T-helper 1 cell treated with Interleukin-12 subunit alpha and Interleukin-12 subunit beta and Interleukin-4 antibody, amounts not matched to agents 30 μg/mL and 1 μg/mL, for 36 hours (primary cell): Measurements from ENCODE around the gene TRPM8.
"Not testable (repeated sequence)": the region's sequence is repeated elsewhere in the genome, so short reads cannot be mapped to it uniquely, and the experiment has no call there.

ENCODE experiments used
- H3K27ac Mint-ChIP-seq: one replicate; pipeline ENCODE4 v1.8.0; 2021; ENCODE audit warnings: mild to moderate bottlenecking, mixed read lengths
- H3K27me3 Mint-ChIP-seq: one replicate; pipeline ENCODE4 v1.8.0; 2021; ENCODE audit warnings: low read depth, mixed read lengths
- H3K36me3 Mint-ChIP-seq: one replicate; pipeline ENCODE4 v1.8.0; 2021; ENCODE audit warnings: low read depth, mixed read lengths
- H3K4me1 Mint-ChIP-seq: one replicate; pipeline ENCODE4 v1.8.0; 2021; ENCODE audit warnings: low read depth, mixed read lengths
- H3K4me3 Mint-ChIP-seq: one replicate; pipeline ENCODE4 v1.8.0; 2021; ENCODE audit warnings: mild to moderate bottlenecking, moderate library complexity, mixed read lengths
- H3K9me3 Mint-ChIP-seq: one replicate; pipeline ENCODE4 v1.8.0; 2021; ENCODE audit warnings: mixed read lengths

The TRPM8 gene

GRCh38 chr2:233950078-233950825 lies 33.1 kb downstream of the TRPM8 start:
- Mint-ChIP-seq H3K9me3 (no peaks in the 10 kb centered on the region), H3K4me1 (no peaks in the 10 kb centered on the region), H3K36me3 (no peaks in the 10 kb centered on the region), H3K4me3 (no peak overlapping the region), H3K27me3 (peaks cover 22% of the 10 kb centered on the region), H3K27ac (no peak overlapping the region)

- no peak overlapping the region for H3K4me3 Mint-ChIP-seq
- H3K27ac Mint-ChIP-seq: no peak overlapping the region
- H3K36me3 Mint-ChIP-seq: no peaks in the 10 kb centered on the region
- H3K9me3 Mint-ChIP-seq: no peaks in the 10 kb centered on the region
- H3K4me1 Mint-ChIP-seq: no peaks in the 10 kb centered on the region
- H3K27me3 Mint-ChIP-seq: peaks cover 28% of the 10 kb centered on the region
Measured at GRCh38 chr2:233952335-233952734, 35.2 kb downstream of the TRPM8 start.

- no peaks in the 10 kb centered on the region for H3K36me3 Mint-ChIP-seq
- no peaks in the 10 kb centered on the region for H3K4me1 Mint-ChIP-seq
- H3K27me3 Mint-ChIP-seq: peaks cover 26% of the 10 kb centered on the region
- no peaks in the 10 kb centered on the region for H3K9me3 Mint-ChIP-seq
- H3K27ac Mint-ChIP-seq: no peak overlapping the region
- H3K4me3 Mint-ChIP-seq: no peak overlapping the region
Measured at GRCh38 chr2:233953087-233953801, 36.1 kb downstream of the TRPM8 start.

- Mint-ChIP-seq H3K4me3 (no peak overlapping the region), H3K27ac (no peak overlapping the region), H3K4me1 (no peaks in the 10 kb centered on the region), H3K27me3 (peaks cover 6% of the 10 kb centered on the region), H3K9me3 (no peaks in the 10 kb centered on the region), H3K36me3 (no peaks in the 10 kb centered on the region)
Measured at GRCh38 chr2:233960203-233960602, 43.0 kb downstream of the TRPM8 start.

GRCh38 chr2:233961905-233962304 lies 44.7 kb downstream of the TRPM8 start:
- no peaks in the 10 kb centered on the region for H3K4me1 Mint-ChIP-seq
- no peak overlapping the region for H3K4me3 Mint-ChIP-seq
- H3K9me3 Mint-ChIP-seq: no peaks in the 10 kb centered on the region
- H3K27ac Mint-ChIP-seq: no peak overlapping the region
- no peaks in the 10 kb centered on the region for H3K36me3 Mint-ChIP-seq
- no peaks in the 10 kb centered on the region for H3K27me3 Mint-ChIP-seq

GRCh38 chr2:233964581-233964980 lies 47.4 kb downstream of the TRPM8 start:
- H3K4me1 Mint-ChIP-seq: peaks cover 9% of the 10 kb centered on the region
- H3K9me3 Mint-ChIP-seq: no peaks in the 10 kb centered on the region
- peaks cover 2% of the 10 kb centered on the region for H3K27me3 Mint-ChIP-seq
- no peaks in the 10 kb centered on the region for H3K36me3 Mint-ChIP-seq
- no peak overlapping the region for H3K4me3 Mint-ChIP-seq
- H3K27ac Mint-ChIP-seq: no peak overlapping the region

GRCh38 chr2:233965032-233965603 lies 47.9 kb downstream of the TRPM8 start:
- H3K36me3 Mint-ChIP-seq: no peaks in the 10 kb centered on the region
- H3K27me3 Mint-ChIP-seq: peaks cover 8% of the 10 kb centered on the region
- peaks cover 9% of the 10 kb centered on the region for H3K4me1 Mint-ChIP-seq
- H3K4me3 Mint-ChIP-seq: no peak overlapping the region
- H3K9me3 Mint-ChIP-seq: no peaks in the 10 kb centered on the region
- H3K27ac Mint-ChIP-seq: no peak overlapping the region

- H3K4me3 Mint-ChIP-seq, H3K9me3 Mint-ChIP-seq, H3K36me3 Mint-ChIP-seq, H3K27ac Mint-ChIP-seq, H3K4me1 Mint-ChIP-seq: not testable (repeated sequence)
- H3K27me3 Mint-ChIP-seq: peaks cover 12% of the 10 kb centered on the region
Measured at GRCh38 chr2:233965646-233966045, 48.5 kb downstream of the TRPM8 start.

- Mint-ChIP-seq H3K36me3 (no peaks in the 10 kb centered on the region), H3K4me1 (peaks cover 9% of the 10 kb centered on the region), H3K9me3 (no peaks in the 10 kb centered on the region), H3K4me3 (no peak overlapping the region), H3K27me3 (peaks cover 15% of the 10 kb centered on the region), H3K27ac (no peak overlapping the region)
Measured at GRCh38 chr2:233966388-233966787, 49.2 kb downstream of the TRPM8 start.

GRCh38 chr2:233967164-233967563 lies 50.0 kb downstream of the TRPM8 start:
- H3K9me3 Mint-ChIP-seq: no peaks in the 10 kb centered on the region
- no peak overlapping the region for H3K4me3 Mint-ChIP-seq
- peaks cover 16% of the 10 kb centered on the region for H3K27me3 Mint-ChIP-seq
- H3K4me1 Mint-ChIP-seq: peaks cover 9% of the 10 kb centered on the region
- no peak overlapping the region for H3K27ac Mint-ChIP-seq
- no peaks in the 10 kb centered on the region for H3K36me3 Mint-ChIP-seq

GRCh38 chr2:233968556-233968955 lies 51.4 kb downstream of the TRPM8 start:
- Mint-ChIP-seq H3K9me3 (no peaks in the 10 kb centered on the region), H3K4me3 (no peak overlapping the region), H3K27me3 (peaks cover 16% of the 10 kb centered on the region), H3K36me3 (no peaks in the 10 kb centered on the region), H3K27ac (no peak overlapping the region), H3K4me1 (peaks cover 9% of the 10 kb centered on the region)

GRCh38 chr2:233972460-233972859 lies 55.3 kb downstream of the TRPM8 start:
- Mint-ChIP-seq H3K4me1 (peaks cover 19% of the 10 kb centered on the region), H3K27me3 (peaks cover 16% of the 10 kb centered on the region)
- H3K27ac Mint-ChIP-seq, H3K4me3 Mint-ChIP-seq, H3K36me3 Mint-ChIP-seq, H3K9me3 Mint-ChIP-seq: not testable (repeated sequence)

GRCh38 chr2:233972941-233973575 lies 55.9 kb downstream of the TRPM8 start:
- peaks cover 16% of the 10 kb centered on the region for H3K27me3 Mint-ChIP-seq
- H3K27ac Mint-ChIP-seq: no peak overlapping the region
- H3K4me1 Mint-ChIP-seq: peaks cover 21% of the 10 kb centered on the region
- no peaks in the 10 kb centered on the region for H3K9me3 Mint-ChIP-seq
- no peak overlapping the region for H3K4me3 Mint-ChIP-seq
- no peaks in the 10 kb centered on the region for H3K36me3 Mint-ChIP-seq

GRCh38 chr2:233973786-233974185 lies 56.6 kb downstream of the TRPM8 start:
- Mint-ChIP-seq H3K4me3 (no peak overlapping the region), H3K36me3 (no peaks in the 10 kb centered on the region), H3K27me3 (peaks cover 16% of the 10 kb centered on the region), H3K27ac (no peak overlapping the region), H3K9me3 (no peaks in the 10 kb centered on the region), H3K4me1 (peaks cover 25% of the 10 kb centered on the region)
